GM21423 (cell line): ENCODE measurements around the gene PEX12.
"Not testable (repeated sequence)": the region's sequence is repeated elsewhere in the genome, so short reads cannot be mapped to it uniquely, and the experiment has no call there.

Source experiments
- ATAC-seq: cut with Tn5 transposase; IDR thresholded peaks from one replicate; pipeline ENCODE4 v1.9.1; 2021; ENCODE audit warnings: mild to moderate bottlenecking, moderate library complexity; ENCODE audit not compliant: unreplicated experiment

The PEX12 gene

GRCh38 chr17:35537601-35538141, 40.7 kb downstream of the PEX12 start, which contains the start of gene SLFN12L:
TSS of gene SLFN12L (minus strand) at chr17:35537678. CDS start at chr17:35522364, 15,314 bp downstream.
- no peak for ATAC-seq

DNA sequence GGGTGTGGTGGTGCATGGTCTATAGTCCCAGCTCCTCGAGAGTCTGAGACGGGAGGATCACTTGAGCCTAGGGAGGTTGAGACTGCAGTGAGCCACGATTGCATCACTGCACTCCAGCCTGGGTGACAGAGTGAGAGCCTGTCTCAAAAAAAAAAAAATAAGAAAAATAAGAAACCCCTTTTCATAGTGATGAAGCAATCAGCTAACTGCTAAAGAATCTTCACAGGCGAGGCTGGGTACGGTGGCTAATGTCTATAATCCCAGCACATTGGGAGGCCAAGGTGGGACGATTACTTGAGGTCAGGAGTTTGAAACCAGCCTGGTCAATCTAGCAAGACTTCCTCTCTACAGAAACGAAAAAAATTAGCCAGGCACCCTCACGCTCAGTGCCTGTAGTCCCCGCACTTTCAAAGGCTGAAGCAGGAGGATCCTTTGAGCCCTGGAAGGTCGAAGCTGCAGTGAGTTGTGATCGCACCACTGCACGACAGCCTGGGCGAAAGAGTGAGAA, 41.7 kb downstream of the PEX12 start:
- no peak for ATAC-seq

- ATAC-seq, result not testable (repeated sequence)
These were observed 43.0 kb downstream of the PEX12 start for GRCh38 chr17:35535406-35535805.

GRCh38 chr17:35534576-35535093, 43.7 kb downstream of the PEX12 start:
- ATAC-seq, result no peak

DNA sequence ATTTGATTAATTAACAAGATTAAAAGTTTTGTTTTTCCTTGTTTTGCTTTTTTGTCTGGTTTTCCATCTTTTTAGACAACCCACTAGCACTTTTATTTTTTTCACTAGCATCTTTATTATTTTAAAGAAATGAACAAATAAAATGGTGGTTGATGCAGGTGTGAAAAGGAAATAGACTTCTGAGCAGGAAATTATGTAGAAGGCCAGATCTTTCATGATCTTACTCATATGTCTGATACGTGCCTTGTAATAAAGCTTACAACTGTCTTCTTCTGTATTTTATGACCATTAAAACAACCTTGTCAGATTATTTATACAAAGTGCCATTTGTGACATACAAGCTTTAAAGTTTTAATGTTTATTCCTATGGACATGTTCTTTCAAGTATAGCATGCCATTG, 47.2 kb downstream of the PEX12 start:
- no peak for ATAC-seq

DNA sequence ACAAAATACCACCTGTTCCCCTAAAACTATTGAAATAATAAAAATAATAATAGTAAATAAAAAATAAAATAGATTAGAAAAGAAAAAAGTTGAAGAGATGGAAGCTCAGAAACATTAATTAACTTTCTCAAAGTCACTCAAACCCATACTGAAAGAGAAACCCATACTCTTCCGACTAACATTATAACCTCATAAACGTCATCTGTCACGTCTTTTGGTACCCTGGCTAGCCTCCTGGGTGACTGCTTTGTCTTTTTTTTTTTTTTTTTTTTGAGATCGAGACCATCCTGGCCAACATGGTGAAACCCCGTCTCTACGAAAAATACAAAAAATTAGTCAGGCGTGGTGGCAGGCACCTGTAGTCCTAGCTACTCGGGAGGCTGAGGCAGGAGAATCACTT, 48.5 kb downstream of the PEX12 start:
- no peak for ATAC-seq

GRCh38 chr17:35529326-35529725, 49.0 kb downstream of the PEX12 start:
- ATAC-seq, result not testable (repeated sequence)
